DOHH2 (cell line): ENCODE measurements around the gene ITPK1.

ENCODE experiments used
- EZH2phosphoT487 ChIP-seq: fragments of 200-600 bp; sonication (generic); IDR thresholded peaks from 2 replicates; pipeline ENCODE4 v1.6.1; 2017; ENCODE audit warnings: borderline replicate concordance, mild to moderate bottlenecking, antibody characterized with exemption, low read length, moderate library complexity, mixed read lengths
- TF ChIP-seq, protein P1 (sequence below): fragments of 200-600 bp; sonication (generic); IDR thresholded peaks from one replicate; pipeline ENCODE4 v1.5.1; 2014; ENCODE audit warnings: antibody characterized with exemption, mild to moderate bottlenecking, low read depth, low read length; ENCODE audit not compliant: poor library complexity, severe bottlenecking

DNA sequence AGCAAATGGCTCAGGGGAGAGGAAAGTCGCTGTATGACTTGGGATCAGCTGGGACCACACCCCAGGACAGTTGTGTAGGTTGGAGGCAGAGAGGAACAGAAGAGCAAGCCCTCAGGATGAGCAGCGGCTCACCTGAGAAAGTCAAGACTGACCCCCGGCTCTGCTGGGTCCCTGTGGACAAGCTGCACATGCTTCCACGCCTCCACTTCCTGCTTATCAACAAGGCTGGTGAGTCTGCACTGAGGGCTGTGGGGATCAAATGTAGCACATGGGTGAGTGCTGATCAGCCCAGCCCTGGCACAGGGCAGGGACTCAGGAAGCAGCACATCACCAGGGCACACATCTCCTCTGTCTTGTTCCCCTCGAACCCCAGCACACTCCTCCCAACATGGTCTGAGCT is 100.7 kb downstream of the ITPK1 start:
- TF ChIP-seq, protein P1, sequence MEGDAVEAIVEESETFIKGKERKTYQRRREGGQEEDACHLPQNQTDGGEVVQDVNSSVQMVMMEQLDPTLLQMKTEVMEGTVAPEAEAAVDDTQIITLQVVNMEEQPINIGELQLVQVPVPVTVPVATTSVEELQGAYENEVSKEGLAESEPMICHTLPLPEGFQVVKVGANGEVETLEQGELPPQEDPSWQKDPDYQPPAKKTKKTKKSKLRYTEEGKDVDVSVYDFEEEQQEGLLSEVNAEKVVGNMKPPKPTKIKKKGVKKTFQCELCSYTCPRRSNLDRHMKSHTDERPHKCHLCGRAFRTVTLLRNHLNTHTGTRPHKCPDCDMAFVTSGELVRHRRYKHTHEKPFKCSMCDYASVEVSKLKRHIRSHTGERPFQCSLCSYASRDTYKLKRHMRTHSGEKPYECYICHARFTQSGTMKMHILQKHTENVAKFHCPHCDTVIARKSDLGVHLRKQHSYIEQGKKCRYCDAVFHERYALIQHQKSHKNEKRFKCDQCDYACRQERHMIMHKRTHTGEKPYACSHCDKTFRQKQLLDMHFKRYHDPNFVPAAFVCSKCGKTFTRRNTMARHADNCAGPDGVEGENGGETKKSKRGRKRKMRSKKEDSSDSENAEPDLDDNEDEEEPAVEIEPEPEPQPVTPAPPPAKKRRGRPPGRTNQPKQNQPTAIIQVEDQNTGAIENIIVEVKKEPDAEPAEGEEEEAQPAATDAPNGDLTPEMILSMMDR, result no peak
- no peak for TF ChIP-seq EZH2phosphoT487
